NOMO-1 (cell line): Measurements from ENCODE around the gene SRRM1.
"Not testable (repeated sequence)": the region's sequence is repeated elsewhere in the genome, so short reads cannot be mapped to it uniquely, and the experiment has no call there.

Experiments
- DNase-seq, 2 experiments: peaks; one replicate each; lab custom pipeline; 2025; ENCODE audit not compliant: unreplicated experiment in 2 of 2; lab: John Stamatoyannopoulos, UW

The SRRM1 gene

GRCh38 chr1:24714859-24715520 lies 71.9 kb downstream of the SRRM1 start:
- DNase-seq = no peak

- no peak for DNase-seq
Observed at GRCh38 chr1:24715658-24716057, 72.6 kb downstream of the SRRM1 start.

- DNase-seq = no peak
Observed at GRCh38 chr1:24717887-24718650, 75.0 kb downstream of the SRRM1 start.

GRCh38 chr1:24720152-24720551 lies 77.0 kb downstream of the SRRM1 start:
- no peak for DNase-seq

- DNase-seq = no peak
Observed at GRCh38 chr1:24721533-24721932, 78.4 kb downstream of the SRRM1 start.

GRCh38 chr1:24722073-24723035 lies 79.3 kb downstream of the SRRM1 start:
- DNase-seq = not testable (repeated sequence)
